GM11168 (cell line): ENCODE results near the gene CKAP5.
"Not testable (repeated sequence)": the region's sequence is repeated elsewhere in the genome, so short reads cannot be mapped to it uniquely, and the experiment has no call there.

Experiments used
- in situ Hi-C: fragments of 300-500 bp; cut with MboI; formaldehyde crosslinking; loops from one replicate; pipeline ENCODE4 v1.12.0; 2022; ENCODE audit warnings: low sequenced_read_pairs; ENCODE audit not compliant: unreplicated experiment

The CKAP5 gene

GRCh38 chr11:46709351-46709750, 136.7 kb downstream of the CKAP5 start:
- in situ Hi-C loops: not testable (repeated sequence)

GRCh38 chr11:46706886-46707285, 139.2 kb downstream of the CKAP5 start:
- in situ Hi-C loops: no loop called here

- in situ Hi-C loops: no loop called here
These were observed 140.9 kb downstream of the CKAP5 start for GRCh38 chr11:46705070-46705688.

GRCh38 chr11:46701078-46701654, 144.9 kb downstream of the CKAP5 start:
- in situ Hi-C loops: no loop called here

DNA sequence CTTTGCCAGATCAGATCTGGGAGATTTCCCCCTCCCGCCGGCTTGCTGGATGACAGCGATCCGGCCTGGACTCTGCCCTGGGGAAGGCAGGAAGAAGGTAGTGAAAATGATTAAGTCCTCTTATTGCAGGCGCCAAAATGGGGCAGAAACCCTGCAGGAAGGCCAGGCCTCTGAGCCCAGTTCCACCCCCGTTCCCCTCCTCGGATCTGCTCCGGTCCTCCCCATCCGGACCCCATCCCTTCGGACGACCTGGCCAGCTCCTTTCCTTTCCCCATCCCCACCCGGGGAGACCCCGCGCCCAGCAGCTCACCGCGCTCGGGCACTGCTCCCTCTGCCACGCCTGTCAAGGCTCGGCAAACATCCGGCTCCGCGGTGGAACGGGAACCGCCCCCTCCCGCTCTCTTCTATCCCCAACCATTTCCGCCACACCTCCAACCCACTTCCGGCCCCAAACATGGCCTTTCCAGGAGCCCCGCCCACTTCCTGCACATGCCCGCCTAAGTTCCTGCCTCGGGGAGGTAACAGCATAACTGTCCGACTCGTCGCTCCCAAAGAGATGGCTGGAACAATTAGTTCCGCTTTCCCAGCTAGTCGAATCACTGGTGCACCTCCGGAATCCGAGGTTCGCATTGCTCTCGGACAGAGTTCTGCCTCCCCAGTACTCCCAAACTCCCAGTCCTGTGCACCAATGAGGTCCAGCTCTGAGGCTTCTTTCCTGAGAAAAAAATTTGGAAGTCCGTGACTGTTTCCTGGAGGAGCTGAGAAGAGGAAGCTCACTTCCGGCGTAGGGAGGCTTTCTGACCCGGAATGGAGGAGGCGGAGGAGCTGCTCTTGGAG, 145.6 kb downstream of the CKAP5 start, which contains the start of the genes ARHGAP1 and ZNF408:
Gene ARHGAP1 (minus strand): TSS at position 379 of the 837 bp plus-strand sequence. CDS start 4,512 bp downstream, outside the sequence.
Gene ZNF408 (plus strand): TSS at position 791 of the 837 bp plus-strand sequence. CDS start 17 bp downstream, at position 808.
- in situ Hi-C loops: no loop called here

- in situ Hi-C loops: no loop called here
These were observed 147.5 kb downstream of the CKAP5 start for GRCh38 chr11:46698597-46698996.

DNA sequence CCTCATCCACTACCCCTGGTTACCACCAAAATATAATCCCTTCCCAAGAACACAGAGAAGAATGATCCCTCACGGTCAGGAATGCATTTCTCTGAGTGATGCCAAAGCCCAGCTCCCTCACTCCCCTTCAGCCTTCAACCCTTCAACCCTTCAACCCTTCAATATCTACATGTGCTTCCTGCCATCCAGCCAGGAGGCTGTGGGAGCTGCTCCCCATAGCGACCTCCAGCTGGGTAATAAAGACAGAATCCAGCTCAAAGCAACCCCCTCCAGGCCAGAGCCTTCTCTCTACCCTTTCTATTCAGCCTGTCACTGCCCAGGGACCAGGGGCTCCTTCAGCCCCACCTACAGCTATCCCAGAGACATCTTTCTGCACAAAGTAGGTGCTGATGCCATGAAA, 148.4 kb downstream of the CKAP5 start:
- in situ Hi-C loops: no loop called here

DNA sequence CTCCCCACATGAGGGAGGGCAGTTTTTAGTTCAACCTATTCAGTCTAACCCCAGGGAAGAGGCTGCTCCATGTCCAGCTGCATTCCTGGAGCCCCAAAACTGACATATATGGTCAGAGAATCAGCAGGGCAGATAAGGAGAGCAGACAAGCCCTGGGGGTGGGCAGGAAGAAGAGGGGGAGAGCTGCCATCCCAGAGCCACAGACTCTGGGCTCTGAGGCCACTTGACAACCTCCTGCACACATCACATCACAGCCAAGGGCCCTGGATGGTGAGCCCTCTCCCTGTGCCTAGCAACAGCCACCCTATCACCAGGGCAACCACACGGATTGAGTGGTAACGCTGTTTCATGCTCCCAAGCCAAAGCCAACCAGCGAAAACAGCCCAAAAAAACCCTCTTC, 148.8 kb downstream of the CKAP5 start:
- in situ Hi-C loops: no loop called here

- in situ Hi-C loops: no loop called here
These were observed 149.9 kb downstream of the CKAP5 start for GRCh38 chr11:46696212-46696558.

GRCh38 chr11:46695345-46696211, 150.5 kb downstream of the CKAP5 start:
- in situ Hi-C loops: no loop called here

- in situ Hi-C loops: no loop called here
These were observed 151.5 kb downstream of the CKAP5 start for GRCh38 chr11:46694607-46695006.

DNA sequence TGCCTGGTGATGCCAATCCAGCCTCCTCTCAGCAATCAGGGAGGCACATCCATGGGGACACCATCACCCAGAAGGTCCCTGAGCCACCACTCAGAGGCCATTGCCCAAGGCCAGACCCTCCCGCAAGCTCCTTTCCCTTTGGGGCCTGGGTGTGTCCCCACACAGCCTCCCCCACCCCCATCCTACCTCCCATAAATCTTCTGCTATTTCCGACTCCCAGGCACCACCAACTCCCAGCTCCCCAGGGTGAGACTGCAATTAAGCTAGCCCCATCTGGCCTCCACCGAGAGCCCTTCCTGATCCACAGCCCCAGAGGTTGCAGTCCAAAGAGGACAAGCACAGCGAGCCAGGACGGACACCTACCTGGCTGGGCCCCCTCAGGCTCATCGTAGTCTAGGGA, 152.0 kb downstream of the CKAP5 start:
- in situ Hi-C loops: no loop called here

GRCh38 chr11:46693597-46694012, 152.5 kb downstream of the CKAP5 start:
- in situ Hi-C loops: no loop called here
